ENCODE results near the gene ADIPOR2. TPM values are rescaled to one million over a fixed set of nuclear protein-coding genes. Genes with fewer than 3 reads are reported as not detected.
A peak's percentile ranks its signal among the peaks of the same experiment; 100 is the strongest.

Gene ADIPOR2
- 52.7 TPM for polyA plus RNA-seq
- long read RNA-seq, donor 1 = 0 reads
- long read RNA-seq, donor 2, full-length matches to known transcripts = 2 of 9 reads
- long read RNA-seq, donor 2, partial matches to known transcripts = 0 of 9 reads
- long read RNA-seq, donor 2, other reads (novel, unspliced or antisense) = 7 of 9 reads
- long read RNA-seq, donor 3 = 0 reads
- long read RNA-seq, donor 4 = 0 reads
- long read RNA-seq, donor 5, full-length matches to known transcripts = 2 of 15 reads
- long read RNA-seq, donor 5, partial matches to known transcripts = 13 of 15 reads
- long read RNA-seq, donor 5, other reads (novel, unspliced or antisense) = 0 of 15 reads
- long read RNA-seq, donor 6, full-length matches to known transcripts = 2 of 2 reads
- long read RNA-seq, donor 6, partial matches to known transcripts = 0 of 2 reads
- long read RNA-seq, donor 6, other reads (novel, unspliced or antisense) = 0 of 2 reads
- long read RNA-seq, donor 7, full-length matches to known transcripts = 1 of 1 reads
- long read RNA-seq, donor 7, partial matches to known transcripts = 0 of 1 reads
- long read RNA-seq, donor 7, other reads (novel, unspliced or antisense) = 0 of 1 reads
- long read RNA-seq, donor 8, full-length matches to known transcripts = 2 of 2 reads
- long read RNA-seq, donor 8, partial matches to known transcripts = 0 of 2 reads
- long read RNA-seq, donor 8, other reads (novel, unspliced or antisense) = 0 of 2 reads
- long read RNA-seq, donor 9, full-length matches to known transcripts = 2 of 2 reads
- long read RNA-seq, donor 9, partial matches to known transcripts = 0 of 2 reads
- long read RNA-seq, donor 9, other reads (novel, unspliced or antisense) = 0 of 2 reads
- long read RNA-seq, donor 10, full-length matches to known transcripts = 7 of 15 reads
- long read RNA-seq, donor 10, partial matches to known transcripts = 0 of 15 reads
- long read RNA-seq, donor 10, other reads (novel, unspliced or antisense) = 8 of 15 reads
- long read RNA-seq, donor 11, full-length matches to known transcripts = 5 of 12 reads
- long read RNA-seq, donor 11, partial matches to known transcripts = 0 of 12 reads
- long read RNA-seq, donor 11, other reads (novel, unspliced or antisense) = 7 of 12 reads

GRCh38 chr12:1690578-1691122 is at the start of gene ADIPOR2:
Gene ADIPOR2 (plus strand): TSS chr12:1691070. CDS start chr12:1754344, 63,274 bp downstream.
- Histone ChIP-seq H3K27me3 (ENCODE audit: control insufficient read depth, insufficient read depth, low read length) (no peaks in the 10 kb centered on the region), H3K4me1 (ENCODE audit: control insufficient read depth, insufficient read depth, low read length) (peaks cover 5% of the 10 kb centered on the region), H3K27ac (ENCODE audit: low read length) (peak within 1 kb of the TSS; percentile 95), H3K36me3 (ENCODE audit: control insufficient read depth, insufficient read depth, low read length) (no peaks in the 10 kb centered on the region), H3K9me3 (ENCODE audit: control insufficient read depth, low read depth, low read length) (no peaks in the 10 kb centered on the region), H3K4me3 (ENCODE audit: low read length) (peak within 1 kb of the TSS; percentile 97)
- no CpG with 5 or more reads among the region's 59 CpGs for WGBS (ENCODE audit: insufficient coverage, low lambda C conversion rate)
- DNase-seq = peak; percentile 98

GRCh38 chr12:1642513-1642912 is 48.4 kb upstream of the ADIPOR2 start:
- peaks cover 8% of the 10 kb centered on the region for H3K36me3 ChIP-seq (ENCODE audit: control insufficient read depth, insufficient read depth, low read length)
- no peak overlapping the region for H3K4me3 ChIP-seq (ENCODE audit: low read length)
- H3K9me3 ChIP-seq (ENCODE audit: control insufficient read depth, low read depth, low read length) = no peaks in the 10 kb centered on the region
- peak in 1 of 2 donors; percentile 60 for DNase-seq
- no peak overlapping the region for H3K27ac ChIP-seq (ENCODE audit: low read length)
- WGBS (ENCODE audit: insufficient coverage, low lambda C conversion rate) = 29% methylated on average over 1 of the region's 7 CpGs
- no peaks in the 10 kb centered on the region for H3K27me3 ChIP-seq (ENCODE audit: control insufficient read depth, insufficient read depth, low read length)
- H3K4me1 ChIP-seq (ENCODE audit: control insufficient read depth, insufficient read depth, low read length) = peaks cover 10% of the 10 kb centered on the region

- Histone ChIP-seq H3K36me3 (ENCODE audit: control insufficient read depth, insufficient read depth, low read length) (peaks cover 8% of the 10 kb centered on the region), H3K27ac (ENCODE audit: low read length) (no peak overlapping the region), H3K9me3 (ENCODE audit: control insufficient read depth, low read depth, low read length) (no peaks in the 10 kb centered on the region), H3K27me3 (ENCODE audit: control insufficient read depth, insufficient read depth, low read length) (no peaks in the 10 kb centered on the region), H3K4me1 (ENCODE audit: control insufficient read depth, insufficient read depth, low read length) (peaks cover 10% of the 10 kb centered on the region), H3K4me3 (ENCODE audit: low read length) (no peak overlapping the region)
- no CpG with 5 or more reads among the region's 9 CpGs for WGBS (ENCODE audit: insufficient coverage, low lambda C conversion rate)
- no peak for DNase-seq
Observed at GRCh38 chr12:1643043-1643442, 47.8 kb upstream of the ADIPOR2 start.

- WGBS (ENCODE audit: insufficient coverage, low lambda C conversion rate) = no CpG with 5 or more reads among the region's 7 CpGs
- H3K9me3 ChIP-seq (ENCODE audit: control insufficient read depth, low read depth, low read length) = no peaks in the 10 kb centered on the region
- peaks cover 10% of the 10 kb centered on the region for H3K4me1 ChIP-seq (ENCODE audit: control insufficient read depth, insufficient read depth, low read length)
- peaks cover 10% of the 10 kb centered on the region for H3K36me3 ChIP-seq (ENCODE audit: control insufficient read depth, insufficient read depth, low read length)
- H3K27ac ChIP-seq (ENCODE audit: low read length) = peak overlapping the region; percentile 8
- no peak for DNase-seq
- H3K4me3 ChIP-seq (ENCODE audit: low read length) = no peak overlapping the region
- H3K27me3 ChIP-seq (ENCODE audit: control insufficient read depth, insufficient read depth, low read length) = no peaks in the 10 kb centered on the region
Observed at GRCh38 chr12:1643905-1644533, 46.9 kb upstream of the ADIPOR2 start.

GRCh38 chr12:1644534-1645438 is 46.1 kb upstream of the ADIPOR2 start:
- no peak overlapping the region for H3K4me3 ChIP-seq (ENCODE audit: low read length)
- WGBS (ENCODE audit: insufficient coverage, low lambda C conversion rate) = no CpG with 5 or more reads among the region's 15 CpGs
- H3K4me1 ChIP-seq (ENCODE audit: control insufficient read depth, insufficient read depth, low read length) = peaks cover 10% of the 10 kb centered on the region
- DNase-seq = peak in 1 of 2 donors; percentile 47
- no peaks in the 10 kb centered on the region for H3K9me3 ChIP-seq (ENCODE audit: control insufficient read depth, low read depth, low read length)
- no peaks in the 10 kb centered on the region for H3K27me3 ChIP-seq (ENCODE audit: control insufficient read depth, insufficient read depth, low read length)
- peak overlapping the region; percentile 29 for H3K27ac ChIP-seq (ENCODE audit: low read length)
- H3K36me3 ChIP-seq (ENCODE audit: control insufficient read depth, insufficient read depth, low read length) = peaks cover 10% of the 10 kb centered on the region

GRCh38 chr12:1645819-1646218 is 45.1 kb upstream of the ADIPOR2 start:
- Histone ChIP-seq H3K4me1 (ENCODE audit: control insufficient read depth, insufficient read depth, low read length) (peaks cover 10% of the 10 kb centered on the region), H3K36me3 (ENCODE audit: control insufficient read depth, insufficient read depth, low read length) (peaks cover 10% of the 10 kb centered on the region), H3K9me3 (ENCODE audit: control insufficient read depth, low read depth, low read length) (no peaks in the 10 kb centered on the region), H3K27me3 (ENCODE audit: control insufficient read depth, insufficient read depth, low read length) (no peaks in the 10 kb centered on the region), H3K4me3 (ENCODE audit: low read length) (no peak overlapping the region), H3K27ac (ENCODE audit: low read length) (no peak overlapping the region)
- no peak for DNase-seq
- no CpG with 5 or more reads among the region's 29 CpGs for WGBS (ENCODE audit: insufficient coverage, low lambda C conversion rate)

- Histone ChIP-seq H3K27ac (ENCODE audit: low read length) (no peak overlapping the region), H3K4me3 (ENCODE audit: low read length) (no peak overlapping the region), H3K36me3 (ENCODE audit: control insufficient read depth, insufficient read depth, low read length) (peaks cover 10% of the 10 kb centered on the region), H3K27me3 (ENCODE audit: control insufficient read depth, insufficient read depth, low read length) (no peaks in the 10 kb centered on the region), H3K4me1 (ENCODE audit: control insufficient read depth, insufficient read depth, low read length) (peaks cover 10% of the 10 kb centered on the region), H3K9me3 (ENCODE audit: control insufficient read depth, low read depth, low read length) (no peaks in the 10 kb centered on the region)
- WGBS (ENCODE audit: insufficient coverage, low lambda C conversion rate) = no CpG with 5 or more reads among the region's 21 CpGs
- no peak for DNase-seq
Observed at GRCh38 chr12:1646569-1647284, 44.1 kb upstream of the ADIPOR2 start.

- no CpG with 5 or more reads among the region's 3 CpGs for WGBS (ENCODE audit: insufficient coverage, low lambda C conversion rate)
- DNase-seq = no peak
- no peaks in the 10 kb centered on the region for H3K9me3 ChIP-seq (ENCODE audit: control insufficient read depth, low read depth, low read length)
- no peak overlapping the region for H3K27ac ChIP-seq (ENCODE audit: low read length)
- H3K4me3 ChIP-seq (ENCODE audit: low read length) = no peak overlapping the region
- peaks cover 5% of the 10 kb centered on the region for H3K4me1 ChIP-seq (ENCODE audit: control insufficient read depth, insufficient read depth, low read length)
- peaks cover 10% of the 10 kb centered on the region for H3K36me3 ChIP-seq (ENCODE audit: control insufficient read depth, insufficient read depth, low read length)
- no peaks in the 10 kb centered on the region for H3K27me3 ChIP-seq (ENCODE audit: control insufficient read depth, insufficient read depth, low read length)
Observed at GRCh38 chr12:1647285-1647669, 43.6 kb upstream of the ADIPOR2 start.
